ENCODE results near the gene APPL2.

GRCh38 chr12:105212438-105212837 is 23.5 kb downstream of the APPL2 start:
- TF ChIP-seq CTCF (IDR thresholded peaks at IDR 0.05) (no peak), POLR2A (IDR thresholded peaks at IDR 0.05) (no peak), EP300 (IDR thresholded peaks at IDR 0.05) (no peak), POLR2AphosphoS5 (IDR thresholded peaks at IDR 0.05) (no peak)

Measured in stomach (tissue), 4 donors.